Ovary (tissue), 1 donor: ENCODE data around the gene PATJ.

Experiments used
- EP300 ChIP-seq: sonication (generic); formaldehyde crosslinking; IDR thresholded peaks from one replicate; pipeline ENCODE4 v1.6.1; 2017; ENCODE audit warnings: antibody characterized with exemption
- POLR2A ChIP-seq: fragments of 450-650 bp; IDR thresholded peaks from one replicate; pipeline ENCODE4 v1.6.1; 2017; ENCODE audit warnings: antibody characterized with exemption, mild to moderate bottlenecking, moderate library complexity

DNA sequence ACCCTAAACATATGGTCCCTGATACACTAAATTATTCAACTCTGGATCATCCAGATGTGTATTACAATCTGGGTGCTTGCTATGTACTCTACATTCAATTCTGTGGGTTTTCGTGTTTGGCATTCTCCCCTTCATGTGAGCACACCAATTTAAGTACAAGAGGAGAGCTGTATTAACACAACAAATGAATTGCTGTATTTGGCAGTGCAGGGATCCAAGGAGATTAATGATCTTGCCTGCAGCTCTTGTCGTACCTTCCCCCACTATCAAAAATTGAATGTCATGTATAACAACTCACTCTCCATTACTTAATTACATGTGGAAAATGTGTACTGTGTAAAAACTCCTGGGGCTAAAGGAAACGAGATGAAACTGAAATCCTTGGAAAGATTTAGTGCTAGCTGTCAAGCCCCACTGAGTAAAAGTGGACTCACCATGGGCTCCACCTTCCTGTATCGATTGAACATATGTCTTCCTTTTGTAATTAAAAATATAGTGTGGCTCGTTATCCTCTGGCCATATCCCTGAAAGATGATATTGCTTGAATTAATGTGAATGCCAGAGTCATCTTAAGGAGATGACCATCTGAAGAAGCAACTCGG lies 280.2 kb downstream of the PATJ start:
- TF ChIP-seq POLR2A (no peak), EP300 (no peak)
